HepG2 (cell line): ENCODE results near the gene CASTOR1. TPM values are rescaled to one million over a fixed set of nuclear protein-coding genes. Genes with fewer than 3 reads are reported as not detected.
A peak's percentile ranks its signal among the peaks of the same experiment; 100 is the strongest.

ENCODE experiments used
- ATM ChIP-seq: fragments of 450-650 bp; IDR thresholded peaks from 2 replicates; pipeline ENCODE4 v1.7.1; 2017; ENCODE audit warnings: mild to moderate bottlenecking, borderline replicate concordance
- GABPB1 ChIP-seq: IDR thresholded peaks from 2 replicates; pipeline ENCODE4 v1.6.1; 2016; ENCODE audit warnings: mild to moderate bottlenecking, missing genetic modification reagents, moderate library complexity, missing compliant biosample characterization
- GATA4 ChIP-seq: sonication (generic); IDR thresholded peaks from 2 replicates; pipeline ENCODE4 v1.6.1; 2016; ENCODE audit warnings: antibody characterized with exemption, low read depth, borderline replicate concordance
- HNRNPLL ChIP-seq: fragments of 200-400 bp; formaldehyde crosslinking; IDR thresholded peaks from 2 replicates; pipeline ENCODE4 v1.6.1; 2017; ENCODE audit warnings: mild to moderate bottlenecking, low read depth, low read length; ENCODE audit not compliant: poor library complexity, severe bottlenecking
- KMT2B ChIP-seq: IDR thresholded peaks from 2 replicates; pipeline ENCODE4 v1.6.1; 2016; ENCODE audit warnings: missing genetic modification reagents, missing compliant biosample characterization
- MAFG ChIP-seq: sonication (generic); formaldehyde crosslinking; IDR thresholded peaks from 2 replicates; pipeline ENCODE4 v1.5.1; 2020; ENCODE audit warnings: mild to moderate bottlenecking, missing genetic modification reagents
- NRL ChIP-seq: sonication (generic); formaldehyde crosslinking; IDR thresholded peaks from 2 replicates; pipeline ENCODE4 v1.5.0; 2020; ENCODE audit warnings: missing genetic modification reagents, mild to moderate bottlenecking, moderate library complexity, borderline replicate concordance
- RAD21 ChIP-seq: fragments of 450-650 bp; formaldehyde crosslinking; IDR thresholded peaks from 2 replicates; pipeline ENCODE4 v1.5.0; 2020; ENCODE audit warnings: mild to moderate bottlenecking
- RAD51 ChIP-seq: fragments of 450-650 bp; IDR thresholded peaks from 2 replicates; pipeline ENCODE4 v1.6.1; 2016; ENCODE audit warnings: borderline replicate concordance
- ZBTB33 ChIP-seq: sonication (generic); formaldehyde crosslinking; IDR thresholded peaks from 2 replicates; pipeline ENCODE4 v1.4.0; 2020; ENCODE audit warnings: missing genetic modification reagents
- ZFP91 ChIP-seq: sonication (generic); formaldehyde crosslinking; IDR thresholded peaks from 2 replicates; pipeline ENCODE4 v1.9.0; 2022; ENCODE audit warnings: missing genetic modification reagents, mild to moderate bottlenecking, borderline replicate concordance
- ZHX2 ChIP-seq, 2 experiments: sonication (generic) in 1 of 2; formaldehyde crosslinking in 1 of 2; IDR thresholded peaks; 2 replicates each; pipeline versions ENCODE4 v1.6.1 to v1.9.0; 2014 to 2022; ENCODE audit warnings: antibody characterized with exemption in 1 of 2, borderline replicate concordance in 1 of 2, inconsistent platforms in 1 of 2, low read depth in 1 of 2, missing genetic modification reagents in 1 of 2
- polyA plus RNA-seq, 8 experiments: library from polyadenylated mRNA; depleted of rRNA in 3 of 8; stranded (reverse) in 7 of 8; unstranded in 1 of 8; fragments of >200 nt; fragmentation: Illumina TruSeq in 4 of 8; extraction: Trizol in 4 of 8; gene quantifications; 2 replicates each; pipeline versions ENCODE4 v1.2.1 to v1.2.3, GENCODE V29; 2011 to 2016; ENCODE audit warnings: low read depth in 4 of 8, missing spikeins in 1 of 8, mixed read lengths in 1 of 8; ENCODE audit not compliant: insufficient read depth in 1 of 8
- total RNA-seq, 5 experiments: library from RNA; depleted of rRNA; stranded (reverse); fragments of >200 nt; fragmentation: Illumina TruSeq; extraction: Trizol; gene quantifications; 2 replicates each; pipeline ENCODE4 v1.2.3, GENCODE V29; 2016; ENCODE audit warnings: low read depth in 1 of 5
- TF ChIP-seq, protein P1 (sequence below): sonication (generic); formaldehyde crosslinking; IDR thresholded peaks from 2 replicates; pipeline ENCODE4 v1.5.1; 2020; ENCODE audit warnings: mild to moderate bottlenecking, missing genetic modification reagents, moderate library complexity

The CASTOR1 gene
- total and polyA plus RNA-seq, 2 of the 13 experiments (the other 11 are each of a cell fraction or from before 2014, with no cell fraction given) = 2.6 to 4.4 TPM

GRCh38 chr22:30286813-30287647, 2.3 kb downstream of the CASTOR1 start (continued):
- TF ChIP-seq ZHX2 (IDR thresholded peaks at IDR 0.05; ENCODE audit: low read depth) (no peak), ZHX2 (CRISPR knock-in tag; IDR thresholded peaks at IDR 0.05; ENCODE audit: borderline replicate concordance) (no peak), NRL (CRISPR knock-in tag) (0 out of 2 replicates have a peak, but pooled peaks have one; percentile 44), HNRNPLL (peak; percentile 19), MAFG (CRISPR knock-in tag) (0 out of 2 replicates have a peak, but pooled peaks have one; percentile 23), KMT2B (no peak), GABPB1 (peak; percentile 42; the same call in 1 of the 2 replicates), GATA4 (no peak), RAD21 (CRISPR knock-in tag) (peak; percentile 88), ATM (no peak), ZBTB33 (CRISPR knock-in tag) (peak; percentile 76; the same call in 1 of the 2 replicates), ZFP91 (CRISPR knock-in tag) (0 out of 2 replicates have a peak, but pooled peaks have one; percentile 35), RAD51 (no peak)
- TF ChIP-seq, protein P1, sequence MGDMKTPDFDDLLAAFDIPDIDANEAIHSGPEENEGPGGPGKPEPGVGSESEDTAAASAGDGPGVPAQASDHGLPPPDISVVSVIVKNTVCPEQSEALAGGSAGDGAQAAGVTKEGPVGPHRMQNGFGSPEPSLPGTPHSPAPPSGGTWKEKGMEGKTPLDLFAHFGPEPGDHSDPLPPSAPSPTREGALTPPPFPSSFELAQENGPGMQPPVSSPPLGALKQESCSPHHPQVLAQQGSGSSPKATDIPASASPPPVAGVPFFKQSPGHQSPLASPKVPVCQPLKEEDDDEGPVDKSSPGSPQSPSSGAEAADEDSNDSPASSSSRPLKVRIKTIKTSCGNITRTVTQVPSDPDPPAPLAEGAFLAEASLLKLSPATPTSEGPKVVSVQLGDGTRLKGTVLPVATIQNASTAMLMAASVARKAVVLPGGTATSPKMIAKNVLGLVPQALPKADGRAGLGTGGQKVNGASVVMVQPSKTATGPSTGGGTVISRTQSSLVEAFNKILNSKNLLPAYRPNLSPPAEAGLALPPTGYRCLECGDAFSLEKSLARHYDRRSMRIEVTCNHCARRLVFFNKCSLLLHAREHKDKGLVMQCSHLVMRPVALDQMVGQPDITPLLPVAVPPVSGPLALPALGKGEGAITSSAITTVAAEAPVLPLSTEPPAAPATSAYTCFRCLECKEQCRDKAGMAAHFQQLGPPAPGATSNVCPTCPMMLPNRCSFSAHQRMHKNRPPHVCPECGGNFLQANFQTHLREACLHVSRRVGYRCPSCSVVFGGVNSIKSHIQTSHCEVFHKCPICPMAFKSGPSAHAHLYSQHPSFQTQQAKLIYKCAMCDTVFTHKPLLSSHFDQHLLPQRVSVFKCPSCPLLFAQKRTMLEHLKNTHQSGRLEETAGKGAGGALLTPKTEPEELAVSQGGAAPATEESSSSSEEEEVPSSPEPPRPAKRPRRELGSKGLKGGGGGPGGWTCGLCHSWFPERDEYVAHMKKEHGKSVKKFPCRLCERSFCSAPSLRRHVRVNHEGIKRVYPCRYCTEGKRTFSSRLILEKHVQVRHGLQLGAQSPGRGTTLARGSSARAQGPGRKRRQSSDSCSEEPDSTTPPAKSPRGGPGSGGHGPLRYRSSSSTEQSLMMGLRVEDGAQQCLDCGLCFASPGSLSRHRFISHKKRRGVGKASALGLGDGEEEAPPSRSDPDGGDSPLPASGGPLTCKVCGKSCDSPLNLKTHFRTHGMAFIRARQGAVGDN (CRISPR knock-in tag) = peak; percentile 44; the same call in 1 of the 2 replicates
